ENCODE measurements around the gene MAD1L1.
"Not testable (repeated sequence)": the region's sequence is repeated elsewhere in the genome, so short reads cannot be mapped to it uniquely, and the experiment has no call there.

MAD1L1 gene

GRCh38 chr7:1865571-1866255 lies 367.0 kb downstream of the MAD1L1 start:
- no peak for DNase-seq

- no peak for DNase-seq
Observed at GRCh38 chr7:1865000-1865555, 367.7 kb downstream of the MAD1L1 start.

DNA sequence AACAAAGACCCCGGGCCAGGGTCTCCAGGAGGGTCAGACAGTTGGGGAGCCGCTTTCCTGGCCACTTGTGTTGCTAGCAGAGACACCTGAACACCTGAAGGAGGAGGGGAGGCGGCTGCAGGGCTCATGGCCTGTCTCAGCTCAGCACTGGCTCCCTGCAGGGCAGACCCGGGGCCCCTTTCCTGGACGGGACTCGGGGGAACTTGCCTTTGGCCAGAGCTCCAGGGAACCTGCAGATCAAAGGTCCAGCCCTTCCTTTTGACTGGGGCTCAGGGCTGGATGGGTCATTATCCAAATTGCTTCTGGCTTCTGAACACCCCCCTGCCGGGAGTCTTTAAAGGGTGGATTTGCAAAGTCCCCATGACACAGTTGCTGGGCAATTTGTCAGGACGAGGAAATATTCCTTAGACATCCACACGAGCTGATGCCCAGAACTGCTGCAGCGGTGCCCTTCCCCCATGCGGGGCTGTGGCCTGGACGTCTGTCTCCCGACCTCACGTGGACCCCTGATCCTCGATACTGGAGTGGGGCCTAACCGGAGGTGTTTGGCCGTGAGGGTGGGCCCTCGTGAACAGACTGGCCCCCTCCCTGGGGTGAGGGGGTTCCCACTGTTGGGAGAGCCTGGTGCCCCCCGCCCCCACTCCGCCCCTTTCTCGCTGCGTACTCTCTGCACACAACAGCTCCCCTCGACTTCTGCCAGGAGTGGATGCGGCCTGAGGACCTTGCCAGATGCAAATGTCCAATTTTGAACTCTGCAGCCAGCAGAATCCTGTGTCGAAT lies 368.4 kb downstream of the MAD1L1 start:
- DNase-seq, result no peak

DNA sequence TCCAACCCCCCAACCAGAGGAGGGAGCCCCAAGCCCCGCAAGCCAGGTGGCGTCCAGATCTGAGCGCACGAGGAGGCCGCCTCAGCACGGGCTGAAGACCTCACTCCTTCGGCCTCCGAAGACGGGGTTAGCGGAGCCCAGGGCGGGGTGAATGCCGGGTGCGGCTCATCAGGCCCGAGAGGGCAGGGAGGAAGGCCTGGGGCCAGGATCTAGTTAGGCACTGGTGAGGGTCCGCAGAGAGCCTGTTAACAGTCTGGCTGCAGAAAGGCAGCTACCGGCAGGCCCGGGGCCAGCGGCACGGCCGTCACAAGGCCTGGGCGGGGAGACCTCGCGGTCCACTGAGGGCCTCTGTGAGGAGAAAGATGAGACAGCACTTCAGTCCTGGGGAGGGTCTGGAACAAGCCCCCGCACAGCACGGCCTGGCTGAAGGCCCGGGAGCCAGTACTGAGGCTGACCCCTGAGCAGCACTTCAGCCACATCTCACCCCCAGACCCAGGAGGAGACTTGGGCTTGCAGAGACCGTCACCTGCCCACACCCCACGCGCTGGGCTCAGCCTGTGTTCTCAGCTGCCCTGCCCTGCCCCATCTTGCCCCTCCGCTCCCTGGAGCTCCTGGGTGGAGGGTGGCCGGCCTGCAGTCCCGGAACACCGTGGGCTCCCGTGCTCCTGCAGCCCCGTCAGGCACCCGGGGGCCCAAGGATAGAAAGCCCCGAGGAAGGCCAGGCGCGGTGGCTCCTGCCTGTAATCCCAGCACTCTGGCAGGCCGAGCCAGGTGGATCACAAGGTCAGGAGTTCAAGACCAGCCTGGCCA lies 369.4 kb downstream of the MAD1L1 start:
- no peak for DNase-seq

DNA sequence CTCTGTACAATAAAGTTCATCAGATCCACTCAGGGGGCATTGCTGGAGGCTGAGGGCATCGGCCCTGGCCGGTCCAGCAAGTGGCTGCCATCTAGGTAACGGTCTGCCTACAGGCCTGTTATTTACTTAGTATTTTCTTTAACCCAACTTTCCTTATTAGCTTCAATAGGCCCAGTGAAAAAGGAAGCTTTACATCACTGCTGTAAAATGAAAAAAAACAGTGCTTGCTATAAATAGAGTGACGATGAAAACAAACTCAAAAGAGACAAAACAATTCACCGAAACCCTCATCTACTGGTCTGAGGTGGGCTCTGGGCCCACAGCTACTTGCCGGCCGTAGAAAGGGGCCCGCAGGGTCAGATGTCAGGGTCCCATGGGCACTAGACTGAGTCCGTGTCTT lies 370.2 kb downstream of the MAD1L1 start:
- no peak for DNase-seq

- DNase-seq, result no peak
Observed at GRCh38 chr7:1861799-1862458, 370.8 kb downstream of the MAD1L1 start.

- not testable (repeated sequence) for DNase-seq
Observed at GRCh38 chr7:1860881-1861798, 371.6 kb downstream of the MAD1L1 start.

DNA sequence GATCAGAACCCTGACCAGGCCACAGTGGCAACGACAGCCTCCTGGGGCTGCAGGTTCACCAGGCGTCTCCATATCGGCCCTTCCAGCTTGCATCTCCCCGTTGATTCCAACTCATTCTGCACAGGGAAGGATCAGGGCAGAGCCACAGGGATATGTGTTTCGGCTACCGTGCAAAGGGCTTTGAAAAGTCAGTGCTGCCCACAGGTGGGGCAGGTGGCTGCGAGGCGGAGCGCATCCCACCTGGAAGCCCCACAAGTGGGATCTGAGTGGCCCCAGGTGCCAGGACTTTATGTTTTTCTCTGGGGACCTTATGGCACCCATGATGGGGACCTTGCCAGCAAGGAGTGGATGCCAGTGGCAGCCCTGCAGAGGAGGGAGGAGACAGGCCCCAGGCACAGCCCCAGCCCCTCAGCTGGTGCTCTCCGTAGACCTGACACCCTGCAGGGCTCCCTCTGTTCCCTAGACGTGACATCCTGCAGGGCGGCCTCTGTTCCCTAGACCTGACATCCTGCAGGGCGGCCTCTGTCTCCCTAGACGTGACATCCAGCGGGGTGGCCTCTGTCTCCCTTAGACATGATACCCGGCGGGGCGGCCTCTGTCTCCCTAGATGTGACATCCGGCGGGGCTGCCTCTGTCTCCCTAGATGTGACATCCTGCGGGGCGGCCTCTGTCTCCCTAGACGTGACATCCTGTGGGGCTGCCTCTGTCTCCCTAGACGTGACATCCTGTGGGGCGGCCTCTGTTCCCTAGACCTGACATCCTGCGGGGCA lies 373.3 kb downstream of the MAD1L1 start:
- DNase-seq, result no peak

DNA sequence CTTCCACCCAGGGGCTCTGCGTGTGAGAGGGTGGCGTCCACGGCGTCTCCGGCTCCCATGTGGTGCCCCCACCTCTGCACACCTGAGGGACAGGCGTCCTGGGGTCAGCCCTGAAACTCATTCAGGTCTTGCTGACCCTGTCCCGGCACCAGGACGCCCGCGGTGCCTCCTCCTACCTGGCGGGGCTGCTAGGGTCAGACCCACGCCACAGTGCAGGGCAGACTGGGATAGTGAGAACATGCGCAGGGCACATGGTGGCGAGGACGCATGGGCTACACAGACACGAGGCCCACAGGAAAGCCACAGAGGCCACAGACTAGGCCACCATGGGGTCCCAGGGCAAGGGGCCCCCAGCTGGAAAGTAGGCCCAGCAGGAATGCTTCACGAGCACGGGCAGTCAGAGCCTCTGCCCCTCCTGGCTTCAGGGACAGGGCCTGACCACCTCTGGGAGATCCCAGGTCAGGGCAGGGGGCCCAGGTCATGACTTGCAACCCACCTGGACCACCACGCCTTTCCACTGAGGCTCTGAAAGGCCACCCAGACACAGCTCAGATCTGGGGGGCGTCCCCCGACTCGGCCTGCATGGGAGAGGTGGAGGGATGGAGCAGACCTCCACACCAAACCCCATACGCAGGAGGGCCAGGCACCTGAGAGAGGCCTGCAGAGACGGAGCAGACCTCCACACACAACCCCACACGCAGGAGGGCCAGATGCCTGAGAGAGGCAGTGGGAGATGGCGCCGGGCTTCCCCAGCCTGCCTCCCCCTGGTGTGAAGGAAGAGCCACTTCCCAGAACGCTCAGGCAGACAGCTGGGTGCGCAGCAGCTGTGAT lies 374.1 kb downstream of the MAD1L1 start:
- DNase-seq, result peak; percentile 45

DNA sequence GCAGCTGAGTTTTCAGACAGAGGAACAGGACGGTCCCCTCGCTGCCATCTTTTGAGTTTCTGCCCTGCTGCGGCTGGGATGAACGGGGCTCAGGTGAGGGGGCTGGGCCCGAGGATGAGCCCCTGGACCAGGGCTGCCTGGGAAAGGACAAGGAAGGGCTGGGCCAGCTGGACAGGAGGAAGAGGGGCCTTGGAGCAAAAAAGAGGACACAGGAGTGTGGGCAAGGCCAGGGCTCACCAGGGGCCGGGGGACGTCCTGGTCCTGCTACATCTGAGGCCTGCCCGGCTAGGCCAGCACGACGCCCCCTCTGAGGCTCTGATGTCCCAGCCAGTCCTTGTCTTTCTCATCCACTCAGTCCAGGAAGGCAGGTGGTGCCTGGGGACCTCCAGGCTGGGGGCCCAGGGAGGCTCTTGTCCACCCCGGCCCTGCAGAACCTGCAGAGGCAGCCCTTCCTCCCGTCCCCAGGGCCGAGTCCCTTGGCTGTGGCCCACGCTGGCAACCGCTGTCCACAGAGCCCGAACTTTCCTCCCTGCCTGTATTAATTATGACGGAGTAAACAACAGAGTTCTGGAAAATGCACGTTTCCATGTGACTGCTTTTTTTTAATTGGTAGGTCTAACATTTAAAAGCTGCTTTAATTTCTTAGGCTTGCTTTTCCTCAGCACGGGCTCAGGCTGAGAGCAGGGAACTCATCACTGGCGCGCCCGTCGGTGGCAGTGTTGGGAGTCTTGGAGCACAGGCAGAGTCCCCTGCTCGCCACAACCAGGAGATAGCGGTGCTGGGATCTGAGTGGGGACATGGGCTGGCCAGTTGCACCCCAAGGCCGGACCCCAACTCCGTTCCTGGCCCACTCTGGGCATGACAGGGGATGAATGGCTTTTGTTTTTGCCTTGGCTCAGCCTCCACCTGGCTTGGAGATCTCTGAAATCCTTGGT lies 375.0 kb downstream of the MAD1L1 start:
- DNase-seq, result peak; percentile 46

GRCh38 chr7:1856888-1857441 lies 375.8 kb downstream of the MAD1L1 start:
- DNase-seq, result peak; percentile 44

DNA sequence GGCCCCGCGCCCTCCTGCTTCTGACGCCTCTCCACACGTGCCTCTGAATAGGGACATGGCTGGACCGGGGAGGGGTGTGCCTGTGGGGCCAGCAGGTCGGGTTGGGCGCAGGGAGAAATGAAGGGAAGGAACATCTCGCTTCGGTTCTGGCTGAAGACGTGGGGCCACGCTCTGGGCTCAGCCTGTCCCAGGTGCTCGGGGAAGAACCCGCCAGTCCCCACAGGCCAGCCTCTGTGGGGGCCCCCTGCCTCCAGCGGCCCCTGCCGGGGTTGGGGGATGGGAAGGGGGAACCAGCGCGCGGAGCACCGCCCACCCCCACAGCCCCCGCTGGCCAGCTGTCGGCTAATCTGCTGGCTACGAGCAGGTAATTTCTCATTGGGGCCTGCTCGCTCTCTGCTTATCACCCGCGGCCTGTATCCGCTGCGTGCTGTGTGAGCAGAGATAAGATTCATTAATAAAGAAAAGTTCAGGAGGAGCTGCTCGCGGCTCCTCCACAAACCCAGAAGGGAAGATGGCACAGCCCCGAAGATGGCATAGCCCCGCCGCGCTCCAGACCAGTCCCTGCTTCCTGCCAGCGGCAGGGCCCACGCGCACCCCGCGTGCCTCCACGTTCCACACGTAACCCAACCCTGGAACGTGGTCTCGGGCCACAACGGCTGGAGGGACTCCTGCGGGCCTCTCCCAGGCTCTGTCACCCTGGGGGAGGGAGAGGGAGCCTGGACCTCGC lies 376.4 kb downstream of the MAD1L1 start:
- DNase-seq, result peak; percentile 43

DNA sequence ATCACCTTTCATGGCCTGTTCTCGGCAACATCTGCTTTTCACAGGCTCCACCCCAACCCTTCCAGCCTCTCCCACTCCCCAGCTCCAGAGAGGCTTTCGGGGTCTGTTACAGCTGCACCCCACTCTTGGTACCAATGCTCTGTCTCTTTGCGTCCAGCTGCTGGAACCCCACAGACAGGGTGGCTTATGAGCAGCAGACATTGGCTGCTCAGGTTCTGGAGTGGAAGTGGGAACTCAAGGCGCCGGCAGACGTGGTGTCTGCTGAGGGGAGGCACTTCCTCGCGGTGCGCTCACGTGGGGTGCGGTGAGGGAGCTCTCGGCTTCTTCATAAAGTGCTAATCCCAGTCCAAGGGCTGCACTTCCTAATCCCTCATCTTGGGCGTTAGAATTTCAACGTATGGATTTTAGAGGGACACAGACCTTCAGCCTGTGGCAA lies 377.0 kb downstream of the MAD1L1 start:
- DNase-seq, result no peak

GRCh38 chr7:1854866-1855724 lies 377.6 kb downstream of the MAD1L1 start:
- DNase-seq, result peak; percentile 46

GRCh38 chr7:1853986-1854865 lies 378.5 kb downstream of the MAD1L1 start:
- DNase-seq, result peak; percentile 52
